HEK293 (cell line): Measurements from ENCODE around the gene PABPN1L.

Experiments
- IKZF3 ChIP-seq: fragments of 450-650 bp; IDR thresholded peaks from 2 replicates; pipeline ENCODE4 v1.5.0; 2018; ENCODE audit warnings: missing biosample characterization, mild to moderate bottlenecking, missing genetic modification characterization, moderate library complexity
- ZFHX2 ChIP-seq: fragments of 450-650 bp; formaldehyde crosslinking; conservative IDR thresholded peaks from 2 replicates; pipeline ENCODE4 v1.5.1; 2016; ENCODE audit warnings: missing biosample characterization, missing genetic modification characterization
- ZFP37 ChIP-seq: fragments of 450-650 bp; formaldehyde crosslinking; IDR thresholded peaks from 2 replicates; pipeline ENCODE4 v1.5.1; 2016; ENCODE audit warnings: missing biosample characterization, missing genetic modification characterization
- ZNF2 ChIP-seq: fragments of 450-650 bp; formaldehyde crosslinking; IDR thresholded peaks from 2 replicates; pipeline ENCODE4 v1.5.1; 2016; ENCODE audit warnings: missing biosample characterization, missing genetic modification characterization
- ZNF223 ChIP-seq: fragments of 450-650 bp; formaldehyde crosslinking; IDR thresholded peaks from 2 replicates; pipeline ENCODE4 v1.5.1; 2016; ENCODE audit warnings: missing biosample characterization, missing genetic modification characterization
- ZNF433 ChIP-seq: fragments of 450-650 bp; formaldehyde crosslinking; IDR thresholded peaks from 2 replicates; pipeline ENCODE4 v1.5.1; 2016; ENCODE audit warnings: missing biosample characterization, missing genetic modification characterization, low read depth
- TF ChIP-seq, protein P1 (sequence below): fragments of 450-650 bp; formaldehyde crosslinking; IDR thresholded peaks from 2 replicates; pipeline ENCODE4 v1.5.1; 2016; ENCODE audit warnings: missing biosample characterization, missing genetic modification characterization
- TF ChIP-seq, protein P2 (sequence below): fragments of 450-650 bp; formaldehyde crosslinking; IDR thresholded peaks from 2 replicates; pipeline ENCODE4 v1.5.1; 2016; ENCODE audit warnings: missing biosample characterization, missing genetic modification characterization, borderline replicate concordance
- TF ChIP-seq, protein P3 (sequence below): fragments of 450-650 bp; formaldehyde crosslinking; IDR thresholded peaks from 2 replicates; pipeline ENCODE4 v1.5.1; 2016; ENCODE audit warnings: missing biosample characterization, missing genetic modification characterization

DNA sequence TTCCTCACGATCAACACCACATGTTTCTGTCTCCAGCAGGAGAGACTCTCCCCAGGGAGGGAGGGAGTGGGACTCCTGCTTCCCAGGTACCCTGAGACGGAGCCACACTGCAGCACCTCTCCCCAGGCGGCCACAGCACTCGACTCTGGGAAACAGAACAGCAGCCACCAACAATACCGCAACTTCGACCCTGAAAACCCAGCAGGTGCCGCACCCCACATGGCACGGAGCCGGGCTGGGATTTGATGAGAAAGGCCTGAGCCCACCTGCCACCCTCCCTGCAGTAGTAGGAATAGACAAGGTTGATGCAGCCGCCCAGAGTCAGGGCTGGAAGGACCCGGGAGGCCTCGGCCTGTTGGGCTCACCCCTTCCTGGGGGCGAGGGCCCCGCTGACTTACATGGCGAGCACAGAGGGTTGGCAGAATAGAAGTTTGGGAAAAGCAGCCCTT, 24.1 kb downstream of the PABPN1L start:
- TF ChIP-seq, protein P1, sequence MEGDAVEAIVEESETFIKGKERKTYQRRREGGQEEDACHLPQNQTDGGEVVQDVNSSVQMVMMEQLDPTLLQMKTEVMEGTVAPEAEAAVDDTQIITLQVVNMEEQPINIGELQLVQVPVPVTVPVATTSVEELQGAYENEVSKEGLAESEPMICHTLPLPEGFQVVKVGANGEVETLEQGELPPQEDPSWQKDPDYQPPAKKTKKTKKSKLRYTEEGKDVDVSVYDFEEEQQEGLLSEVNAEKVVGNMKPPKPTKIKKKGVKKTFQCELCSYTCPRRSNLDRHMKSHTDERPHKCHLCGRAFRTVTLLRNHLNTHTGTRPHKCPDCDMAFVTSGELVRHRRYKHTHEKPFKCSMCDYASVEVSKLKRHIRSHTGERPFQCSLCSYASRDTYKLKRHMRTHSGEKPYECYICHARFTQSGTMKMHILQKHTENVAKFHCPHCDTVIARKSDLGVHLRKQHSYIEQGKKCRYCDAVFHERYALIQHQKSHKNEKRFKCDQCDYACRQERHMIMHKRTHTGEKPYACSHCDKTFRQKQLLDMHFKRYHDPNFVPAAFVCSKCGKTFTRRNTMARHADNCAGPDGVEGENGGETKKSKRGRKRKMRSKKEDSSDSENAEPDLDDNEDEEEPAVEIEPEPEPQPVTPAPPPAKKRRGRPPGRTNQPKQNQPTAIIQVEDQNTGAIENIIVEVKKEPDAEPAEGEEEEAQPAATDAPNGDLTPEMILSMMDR (tag by site-specific recombination) = no peak
- TF ChIP-seq ZNF223 (tag by site-specific recombination) (no peak), ZNF433 (tag by site-specific recombination) (no peak), IKZF3 (tag by site-specific recombination) (no peak), ZFHX2 (no peak), ZFP37 (tag by site-specific recombination) (no peak), ZNF2 (tag by site-specific recombination) (no peak)
- TF ChIP-seq, protein P2, sequence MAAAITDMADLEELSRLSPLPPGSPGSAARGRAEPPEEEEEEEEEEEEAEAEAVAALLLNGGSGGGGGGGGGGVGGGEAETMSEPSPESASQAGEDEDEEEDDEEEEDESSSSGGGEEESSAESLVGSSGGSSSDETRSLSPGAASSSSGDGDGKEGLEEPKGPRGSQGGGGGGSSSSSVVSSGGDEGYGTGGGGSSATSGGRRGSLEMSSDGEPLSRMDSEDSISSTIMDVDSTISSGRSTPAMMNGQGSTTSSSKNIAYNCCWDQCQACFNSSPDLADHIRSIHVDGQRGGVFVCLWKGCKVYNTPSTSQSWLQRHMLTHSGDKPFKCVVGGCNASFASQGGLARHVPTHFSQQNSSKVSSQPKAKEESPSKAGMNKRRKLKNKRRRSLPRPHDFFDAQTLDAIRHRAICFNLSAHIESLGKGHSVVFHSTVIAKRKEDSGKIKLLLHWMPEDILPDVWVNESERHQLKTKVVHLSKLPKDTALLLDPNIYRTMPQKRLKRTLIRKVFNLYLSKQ (tag by site-specific recombination) = no peak
- TF ChIP-seq, protein P3, sequence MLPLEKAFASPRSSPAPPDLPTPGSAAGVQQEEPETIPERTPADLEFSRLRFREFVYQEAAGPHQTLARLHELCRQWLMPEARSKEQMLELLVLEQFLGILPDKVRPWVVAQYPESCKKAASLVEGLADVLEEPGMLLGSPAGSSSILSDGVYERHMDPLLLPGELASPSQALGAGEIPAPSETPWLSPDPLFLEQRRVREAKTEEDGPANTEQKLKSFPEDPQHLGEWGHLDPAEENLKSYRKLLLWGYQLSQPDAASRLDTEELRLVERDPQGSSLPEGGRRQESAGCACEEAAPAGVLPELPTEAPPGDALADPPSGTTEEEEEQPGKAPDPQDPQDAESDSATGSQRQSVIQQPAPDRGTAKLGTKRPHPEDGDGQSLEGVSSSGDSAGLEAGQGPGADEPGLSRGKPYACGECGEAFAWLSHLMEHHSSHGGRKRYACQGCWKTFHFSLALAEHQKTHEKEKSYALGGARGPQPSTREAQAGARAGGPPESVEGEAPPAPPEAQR (tag by site-specific recombination) = no peak
